Trophoblast cell (in vitro differentiated cells and primary cell): Measurements from ENCODE around the gene ARMC3.
A peak's percentile ranks its signal among the peaks of the same experiment; 100 is the strongest.

ENCODE experiments used
- DNase-seq, 2 donors: peaks; one replicate each; pipeline ENCODE4 v3.0.0-alpha.2; 2016
- H2AFZ ChIP-seq: 2 replicates; pipeline ENCODE4 v1.6.1; 2013; ENCODE audit warnings: low read length, moderate library complexity, mild to moderate bottlenecking; ENCODE audit not compliant: insufficient read depth, poor library complexity
- H2AK5ac ChIP-seq: 2 replicates; pipeline ENCODE4 v1.6.1; 2013; ENCODE audit warnings: mild to moderate bottlenecking, low read length
- H2BK120ac ChIP-seq: 2 replicates; pipeline ENCODE4 v1.6.1; 2013; ENCODE audit warnings: low read length, mild to moderate bottlenecking, moderate library complexity; ENCODE audit not compliant: insufficient read depth, poor library complexity
- H2BK12ac ChIP-seq: 2 replicates; pipeline ENCODE4 v1.6.1; 2013; ENCODE audit warnings: mild to moderate bottlenecking, low read length, moderate library complexity
- H2BK5ac ChIP-seq: 2 replicates; pipeline ENCODE4 v1.6.1; 2013; ENCODE audit warnings: low read length, low read depth, moderate library complexity, mild to moderate bottlenecking; ENCODE audit not compliant: poor library complexity
- H3K14ac ChIP-seq: 2 replicates; pipeline ENCODE4 v1.6.1; 2013; ENCODE audit warnings: mild to moderate bottlenecking, low read length
- H3K18ac ChIP-seq: 2 replicates; pipeline ENCODE4 v1.6.1; 2013; ENCODE audit warnings: mild to moderate bottlenecking, low read length
- H3K23ac ChIP-seq: 2 replicates; pipeline ENCODE4 v1.6.1; 2013; ENCODE audit warnings: low read length
- H3K27ac ChIP-seq: 2 replicates; pipeline ENCODE4 v1.5.1; 2013; ENCODE audit warnings: low read depth, mild to moderate bottlenecking, inconsistent platforms, low read length, moderate library complexity
- H3K27me3 ChIP-seq: 2 replicates; pipeline ENCODE4 v1.6.1; 2013; ENCODE audit warnings: inconsistent platforms, mild to moderate bottlenecking, low read length, moderate library complexity; ENCODE audit not compliant: insufficient read depth
- H3K36me3 ChIP-seq, 2 experiments: 1 replicate in 1 of 2; 2 replicates in 1 of 2; pipeline ENCODE4 v1.6.1; 2013; ENCODE audit warnings: low read length in 2 of 2, mild to moderate bottlenecking in 2 of 2, moderate library complexity in 1 of 2; ENCODE audit not compliant: insufficient read depth in 2 of 2, control insufficient read depth in 1 of 2
- H3K4ac ChIP-seq: 2 replicates; pipeline ENCODE4 v1.6.1; 2013; ENCODE audit warnings: low read depth, mild to moderate bottlenecking, low read length, moderate library complexity
- H3K4me1 ChIP-seq, 2 experiments: 1 replicate in 1 of 2; 2 replicates in 1 of 2; pipeline ENCODE4 v1.6.1; 2013; ENCODE audit warnings: low read length in 2 of 2, mild to moderate bottlenecking in 2 of 2, moderate library complexity in 1 of 2; ENCODE audit not compliant: insufficient read depth in 2 of 2, control insufficient read depth in 1 of 2
- H3K4me2 ChIP-seq: 2 replicates; pipeline ENCODE4 v1.6.1; 2013; ENCODE audit warnings: inconsistent platforms, mild to moderate bottlenecking, low read length, moderate library complexity
- H3K4me3 ChIP-seq: 2 replicates; pipeline ENCODE4 v1.5.1; 2013; ENCODE audit warnings: mild to moderate bottlenecking, low read depth, low read length, inconsistent platforms
- H3K79me1 ChIP-seq: one replicate; pipeline ENCODE4 v1.6.1; 2013; ENCODE audit warnings: low read length
- H3K79me2 ChIP-seq: 2 replicates; pipeline ENCODE4 v1.6.1; 2013; ENCODE audit warnings: low read length, mild to moderate bottlenecking; ENCODE audit not compliant: control insufficient read depth, insufficient read depth, poor library complexity
- H3K9ac ChIP-seq: 2 replicates; pipeline ENCODE4 v1.6.1; 2013; ENCODE audit warnings: mild to moderate bottlenecking, low read length
- H3K9me3 ChIP-seq: 2 replicates; pipeline ENCODE4 v1.6.1; 2013; ENCODE audit warnings: low read depth, mild to moderate bottlenecking, control low read depth, inconsistent platforms, low read length; ENCODE audit not compliant: insufficient read depth
- H4K12ac ChIP-seq: 2 replicates; pipeline ENCODE4 v1.6.1; 2013; ENCODE audit warnings: low read depth, mild to moderate bottlenecking, low read length, moderate library complexity
- H4K8ac ChIP-seq: 2 replicates; pipeline ENCODE4 v1.6.1; 2013; ENCODE audit warnings: low read depth, mild to moderate bottlenecking, low read length, moderate library complexity
- H4K91ac ChIP-seq: one replicate; pipeline ENCODE4 v1.6.1; 2013; ENCODE audit warnings: low read depth, mild to moderate bottlenecking, low read length, moderate library complexity
- WGBS: extraction: QIAGEN DNeasy Blood & Tissue Kit; methylation state at CpG from one replicate; pipeline ENCODE4 v1.1.7; 2013; ENCODE audit warnings: missing lambda C conversion rate; ENCODE audit not compliant: insufficient read length, insufficient coverage; ENCODE audit errors: extremely low coverage; 5-methylcytosine and 5-hydroxymethylcytosine counted together

ARMC3 gene

DNA sequence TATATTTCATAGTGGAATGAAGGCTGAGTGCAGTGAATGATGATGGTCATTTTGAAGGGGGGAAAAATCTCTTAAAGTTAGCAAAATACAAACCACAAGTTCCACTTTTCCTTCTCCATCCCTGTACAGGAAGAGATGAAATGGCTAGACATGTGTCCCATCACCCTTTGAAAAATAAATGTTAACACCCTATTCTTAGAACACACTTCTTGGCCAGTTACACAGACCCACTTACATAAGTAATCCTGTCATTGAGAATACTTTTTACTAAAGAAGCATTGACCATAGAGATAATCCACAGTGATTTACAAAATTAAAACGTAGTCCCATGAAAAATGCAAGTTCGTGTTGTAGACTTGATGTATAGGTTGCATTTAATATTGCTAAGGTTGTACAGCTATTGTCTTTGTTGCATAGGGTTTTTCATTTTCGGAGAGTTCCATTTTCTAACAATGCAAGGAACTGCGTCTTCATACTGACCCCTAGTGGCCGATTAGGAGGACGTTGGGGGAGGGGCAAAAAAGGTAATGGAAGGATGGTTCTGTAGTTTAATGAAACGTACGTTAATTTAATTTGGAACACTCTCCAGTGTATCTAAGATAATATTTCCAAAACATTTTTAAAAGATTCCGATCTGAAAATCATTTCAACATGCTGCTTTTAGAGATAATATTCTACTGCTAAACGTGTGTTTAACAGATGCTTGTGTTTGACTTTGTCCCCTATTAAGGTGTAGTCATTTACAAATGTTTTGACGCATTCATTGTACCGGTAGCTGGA, 60.9 kb downstream of the ARMC3 start:
- Histone ChIP-seq H3K36me3 (no peaks in the 10 kb centered on the region), H4K12ac (no peak overlapping the region), H3K18ac (no peak overlapping the region), H4K91ac (no peak overlapping the region), H3K4me1 (no peaks in the 10 kb centered on the region), H3K79me1 (no peaks in the 10 kb centered on the region), H3K4me2 (no peak overlapping the region), H3K14ac (no peak overlapping the region), H3K9me3 (no peaks in the 10 kb centered on the region), H2AK5ac (no peak overlapping the region), H2BK120ac (no peak overlapping the region), H2BK5ac (no peak overlapping the region), H3K79me2 (no peaks in the 10 kb centered on the region), H2BK12ac (no peak overlapping the region), H4K8ac (no peak overlapping the region), H2AFZ (no peak overlapping the region), H3K9ac (no peak overlapping the region), H3K27me3 (no peaks in the 10 kb centered on the region), H3K27ac (no peak overlapping the region), H3K4me3 (no peak overlapping the region), H3K4ac (no peak overlapping the region), H3K23ac (no peak overlapping the region)
- DNase-seq, result peak; percentile 52 to 89
- no CpG with 5 or more reads among the region's 12 CpGs for WGBS

GRCh38 chr10:22990443-22990842, 62.6 kb downstream of the ARMC3 start:
- Histone ChIP-seq H2AK5ac (no peak overlapping the region), H3K36me3 (no peaks in the 10 kb centered on the region), H3K4me3 (no peak overlapping the region), H3K14ac (no peak overlapping the region), H3K79me1 (no peaks in the 10 kb centered on the region), H2BK5ac (no peak overlapping the region), H4K91ac (no peak overlapping the region), H2BK12ac (no peak overlapping the region), H3K9me3 (no peaks in the 10 kb centered on the region), H4K8ac (no peak overlapping the region), H2BK120ac (no peak overlapping the region), H3K4ac (no peak overlapping the region), H2AFZ (no peak overlapping the region), H3K4me1 (no peaks in the 10 kb centered on the region), H3K4me2 (no peak overlapping the region), H3K27ac (no peak overlapping the region), H3K9ac (no peak overlapping the region), H4K12ac (no peak overlapping the region), H3K18ac (no peak overlapping the region), H3K27me3 (no peaks in the 10 kb centered on the region), H3K23ac (no peak overlapping the region), H3K79me2 (no peaks in the 10 kb centered on the region)
- WGBS, result no CpG with 5 or more reads among the region's 4 CpGs
- DNase-seq, result no peak

DNA sequence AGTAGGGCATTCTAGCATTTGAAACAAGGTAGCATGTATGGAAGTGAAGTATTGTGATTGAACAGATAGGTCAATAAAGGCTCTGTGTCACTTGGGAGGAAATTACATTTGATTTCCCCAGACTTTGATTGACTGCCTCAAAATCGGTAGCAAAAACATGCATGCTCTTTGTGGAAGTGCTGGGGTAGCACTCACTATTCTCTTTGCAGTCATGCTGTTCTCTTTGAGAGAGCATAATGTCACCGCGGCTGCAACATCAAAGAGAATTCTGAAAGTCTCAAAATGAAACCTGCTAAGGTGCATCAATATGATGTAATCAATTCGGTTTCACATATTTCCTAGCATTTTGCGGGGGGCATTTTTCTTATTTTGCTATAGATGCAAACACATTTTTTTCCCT, 64.2 kb downstream of the ARMC3 start:
- Histone ChIP-seq H3K79me2 (no peaks in the 10 kb centered on the region), H3K9me3 (no peaks in the 10 kb centered on the region), H3K4me2 (no peak overlapping the region), H2BK120ac (no peak overlapping the region), H3K79me1 (no peaks in the 10 kb centered on the region), H3K14ac (no peak overlapping the region), H3K23ac (no peak overlapping the region), H4K12ac (no peak overlapping the region), H2AK5ac (no peak overlapping the region), H3K36me3 (no peaks in the 10 kb centered on the region), H3K4me3 (no peak overlapping the region), H3K9ac (no peak overlapping the region), H3K4me1 (no peaks in the 10 kb centered on the region), H3K27ac (no peak overlapping the region), H3K18ac (no peak overlapping the region), H4K91ac (no peak overlapping the region), H2BK5ac (no peak overlapping the region), H2BK12ac (no peak overlapping the region), H3K4ac (no peak overlapping the region), H2AFZ (no peak overlapping the region), H3K27me3 (no peaks in the 10 kb centered on the region), H4K8ac (no peak overlapping the region)
- WGBS, result no CpG with 5 or more reads among the region's 5 CpGs
- DNase-seq, result no peak

DNA sequence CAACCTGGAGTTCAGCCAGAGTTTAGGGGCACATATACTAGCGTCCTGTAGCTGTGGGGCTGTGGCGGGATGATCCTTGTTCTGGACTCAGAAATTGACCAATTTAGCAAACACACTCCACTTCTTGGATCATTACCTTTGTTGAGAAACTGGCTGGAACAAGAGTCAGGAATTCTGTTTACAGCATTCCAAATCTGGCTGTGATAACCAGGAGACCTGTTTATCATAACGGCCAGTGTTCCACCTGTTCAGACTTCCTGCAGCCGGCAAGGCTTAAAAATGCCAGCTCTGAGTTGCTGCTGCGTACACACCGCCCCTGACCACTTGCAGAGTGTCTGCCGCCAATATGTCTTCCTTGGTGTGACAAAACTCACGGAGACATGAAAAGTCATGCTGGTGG, 64.8 kb downstream of the ARMC3 start:
- no peaks in the 10 kb centered on the region for H3K27me3 ChIP-seq
- H3K4me1 ChIP-seq, result no peaks in the 10 kb centered on the region
- no peaks in the 10 kb centered on the region for H3K79me1 ChIP-seq
- no peak overlapping the region for H2BK5ac ChIP-seq
- H2AK5ac ChIP-seq, result no peak overlapping the region
- H3K9ac ChIP-seq, result no peak overlapping the region
- H3K4ac ChIP-seq, result no peak overlapping the region
- no peak overlapping the region for H3K18ac ChIP-seq
- no peak overlapping the region for H4K91ac ChIP-seq
- H3K4me2 ChIP-seq, result no peak overlapping the region
- no peak overlapping the region for H3K27ac ChIP-seq
- DNase-seq, result peak in 1 of 2 donors; percentile 4
- no peaks in the 10 kb centered on the region for H3K36me3 ChIP-seq
- no peaks in the 10 kb centered on the region for H3K9me3 ChIP-seq
- H2BK12ac ChIP-seq, result no peak overlapping the region
- no peak overlapping the region for H4K8ac ChIP-seq
- WGBS, result no CpG with 5 or more reads among the region's 8 CpGs
- H2AFZ ChIP-seq, result no peak overlapping the region
- H2BK120ac ChIP-seq, result no peak overlapping the region
- H3K14ac ChIP-seq, result no peak overlapping the region
- no peak overlapping the region for H3K23ac ChIP-seq
- H3K79me2 ChIP-seq, result no peaks in the 10 kb centered on the region
- no peak overlapping the region for H4K12ac ChIP-seq
- H3K4me3 ChIP-seq, result no peak overlapping the region
